Posterior cingulate gyrus (tissue), 11 donors: Measurements from ENCODE around the gene INO80.
"Not testable (repeated sequence)": the region's sequence is repeated elsewhere in the genome, so short reads cannot be mapped to it uniquely, and the experiment has no call there.

Experiments used
- DNase-seq, 10 donors: peaks; one replicate each; pipeline versions ENCODE4 v3.0.0 to v3.0.0-alpha.2; 2020 to 2021; ENCODE audit warnings: mixed read lengths in 3 of 10
- intact Hi-C: fragments of 100-400 bp; cut with DNase I; formaldehyde crosslinking; loops from one replicate; pipeline ENCODE4 v1.15.1; 2023

Gene INO80, protein sequence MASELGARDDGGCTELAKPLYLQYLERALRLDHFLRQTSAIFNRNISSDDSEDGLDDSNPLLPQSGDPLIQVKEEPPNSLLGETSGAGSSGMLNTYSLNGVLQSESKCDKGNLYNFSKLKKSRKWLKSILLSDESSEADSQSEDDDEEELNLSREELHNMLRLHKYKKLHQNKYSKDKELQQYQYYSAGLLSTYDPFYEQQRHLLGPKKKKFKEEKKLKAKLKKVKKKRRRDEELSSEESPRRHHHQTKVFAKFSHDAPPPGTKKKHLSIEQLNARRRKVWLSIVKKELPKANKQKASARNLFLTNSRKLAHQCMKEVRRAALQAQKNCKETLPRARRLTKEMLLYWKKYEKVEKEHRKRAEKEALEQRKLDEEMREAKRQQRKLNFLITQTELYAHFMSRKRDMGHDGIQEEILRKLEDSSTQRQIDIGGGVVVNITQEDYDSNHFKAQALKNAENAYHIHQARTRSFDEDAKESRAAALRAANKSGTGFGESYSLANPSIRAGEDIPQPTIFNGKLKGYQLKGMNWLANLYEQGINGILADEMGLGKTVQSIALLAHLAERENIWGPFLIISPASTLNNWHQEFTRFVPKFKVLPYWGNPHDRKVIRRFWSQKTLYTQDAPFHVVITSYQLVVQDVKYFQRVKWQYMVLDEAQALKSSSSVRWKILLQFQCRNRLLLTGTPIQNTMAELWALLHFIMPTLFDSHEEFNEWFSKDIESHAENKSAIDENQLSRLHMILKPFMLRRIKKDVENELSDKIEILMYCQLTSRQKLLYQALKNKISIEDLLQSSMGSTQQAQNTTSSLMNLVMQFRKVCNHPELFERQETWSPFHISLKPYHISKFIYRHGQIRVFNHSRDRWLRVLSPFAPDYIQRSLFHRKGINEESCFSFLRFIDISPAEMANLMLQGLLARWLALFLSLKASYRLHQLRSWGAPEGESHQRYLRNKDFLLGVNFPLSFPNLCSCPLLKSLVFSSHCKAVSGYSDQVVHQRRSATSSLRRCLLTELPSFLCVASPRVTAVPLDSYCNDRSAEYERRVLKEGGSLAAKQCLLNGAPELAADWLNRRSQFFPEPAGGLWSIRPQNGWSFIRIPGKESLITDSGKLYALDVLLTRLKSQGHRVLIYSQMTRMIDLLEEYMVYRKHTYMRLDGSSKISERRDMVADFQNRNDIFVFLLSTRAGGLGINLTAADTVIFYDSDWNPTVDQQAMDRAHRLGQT (N-terminal part only)

DNA sequence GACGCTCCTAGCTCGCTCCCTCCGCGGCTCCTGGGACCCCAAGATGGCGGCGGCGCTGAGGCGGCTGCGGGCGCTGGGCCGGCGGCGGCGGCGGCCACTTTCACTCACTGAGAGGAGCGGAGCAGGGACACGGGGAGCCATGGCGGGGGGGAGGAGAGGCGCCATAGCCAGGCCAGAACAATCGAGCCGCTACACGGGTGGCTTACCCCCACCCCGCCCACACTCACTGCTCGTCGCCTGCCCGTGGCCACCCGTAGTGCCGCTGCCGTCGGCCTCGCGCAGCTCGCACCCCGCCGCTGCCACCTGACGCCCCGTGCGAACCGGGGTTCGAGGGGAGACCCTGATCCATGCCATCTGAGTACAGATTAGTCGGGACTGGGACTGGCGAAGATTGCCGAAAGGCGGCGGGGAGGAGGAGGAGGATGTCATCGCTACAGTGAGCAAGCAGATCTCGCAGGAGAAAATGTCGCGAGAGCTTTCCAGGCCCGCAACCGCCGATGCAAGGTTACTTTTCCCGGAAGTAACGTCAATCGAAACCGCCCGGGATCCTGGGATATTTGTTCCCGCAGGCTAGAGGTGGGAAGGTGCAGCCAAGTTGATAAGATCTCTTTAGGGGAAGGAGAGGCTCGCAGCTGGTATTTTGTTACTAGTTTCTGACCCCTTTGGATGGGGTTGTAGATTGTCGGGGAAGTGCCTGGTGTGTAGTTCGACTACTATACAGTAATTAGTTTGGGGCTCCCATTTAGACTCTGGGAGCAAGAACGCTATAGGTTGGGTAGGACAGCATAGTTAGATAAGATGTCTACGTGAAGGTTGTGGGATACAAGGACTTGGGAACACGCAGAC, at the start of gene INO80:
Gene INO80, minus strand, starts transcription at position 165 of the 846 bp plus-strand sequence. CDS start 19,970 bp downstream, outside the sequence.
- DNase-seq, result peak; percentile 91 to 99 (median 96)
- intact Hi-C loops, result loop anchor here (2.0 to 10.0 kb wide), 3 partner anchors 114 to 552 kb away; partner anchors contain the start of genes CCDC32, CHP1, EXD1 and RPUSD2

DNA sequence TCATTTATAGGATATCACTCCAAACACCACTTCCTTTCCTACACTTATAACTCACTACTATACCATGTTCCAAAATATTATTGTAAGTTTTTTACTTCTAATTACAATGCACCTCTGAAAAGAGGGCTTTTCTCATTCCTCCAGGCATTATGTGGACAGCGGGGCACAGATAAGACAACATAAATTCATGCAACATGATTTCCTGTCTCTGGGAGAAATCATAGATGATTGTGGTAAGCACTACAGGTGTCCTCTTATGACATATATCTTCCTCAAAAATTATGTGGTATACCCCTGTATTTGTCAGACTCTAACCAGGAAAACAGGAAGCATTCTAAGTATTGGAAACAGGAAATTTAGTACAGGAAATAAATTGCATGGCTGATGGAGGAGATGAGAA, 45.7 kb upstream of the INO80 start:
- no peak for DNase-seq
- intact Hi-C loops, result no loop called here

DNA sequence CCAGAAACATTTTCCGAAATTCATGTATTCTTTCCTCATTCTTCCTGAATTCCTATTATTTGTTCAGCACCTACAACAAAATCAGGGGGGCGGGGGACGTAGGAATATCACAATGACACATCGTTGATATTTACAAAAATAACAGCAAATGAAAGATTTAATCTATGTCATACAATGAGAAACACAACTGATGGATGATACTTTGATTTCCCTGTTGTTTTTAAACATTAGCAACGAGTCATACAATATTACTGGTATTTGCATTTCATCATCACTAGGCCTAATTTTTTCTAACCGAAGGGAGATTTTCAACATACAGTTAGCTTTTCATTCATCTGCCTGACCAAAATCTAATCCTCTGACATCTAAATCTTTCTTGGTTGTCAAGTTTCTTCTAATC, 45.3 kb upstream of the INO80 start:
- intact Hi-C loops, result no loop called here
- DNase-seq, result no peak

DNA sequence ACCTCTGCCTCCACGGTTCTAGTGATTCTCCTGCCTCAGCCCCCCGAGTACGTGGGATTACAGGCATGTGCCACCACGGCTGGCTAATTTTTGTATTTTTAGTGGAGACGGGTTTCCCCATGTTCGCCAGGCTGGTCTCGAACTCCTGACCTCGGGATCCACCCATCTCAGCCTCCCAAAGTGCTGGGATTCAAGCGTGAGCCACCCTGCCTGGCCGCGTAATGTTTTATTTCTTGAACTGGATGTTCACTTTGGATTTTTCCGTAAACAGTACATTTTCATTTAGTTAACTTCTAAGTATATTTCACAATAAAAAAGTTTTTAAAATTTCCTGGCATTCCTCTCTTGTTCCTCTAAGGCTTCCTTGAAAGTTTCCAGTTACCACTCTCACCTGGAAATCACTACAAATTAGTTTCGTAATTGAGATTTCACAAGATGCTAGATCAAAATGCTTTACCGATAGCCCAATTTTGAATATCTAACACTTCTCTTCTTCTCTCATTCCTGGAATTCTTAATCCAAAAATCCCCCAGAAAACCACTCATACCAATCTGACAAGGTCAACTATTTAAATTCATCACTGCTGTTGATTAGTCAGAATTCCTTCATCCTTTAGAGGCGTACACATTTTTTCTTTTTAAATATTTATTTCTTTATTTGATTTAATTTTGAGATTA, 44.7 kb upstream of the INO80 start:
- intact Hi-C loops, result no loop called here
- no peak for DNase-seq

DNA sequence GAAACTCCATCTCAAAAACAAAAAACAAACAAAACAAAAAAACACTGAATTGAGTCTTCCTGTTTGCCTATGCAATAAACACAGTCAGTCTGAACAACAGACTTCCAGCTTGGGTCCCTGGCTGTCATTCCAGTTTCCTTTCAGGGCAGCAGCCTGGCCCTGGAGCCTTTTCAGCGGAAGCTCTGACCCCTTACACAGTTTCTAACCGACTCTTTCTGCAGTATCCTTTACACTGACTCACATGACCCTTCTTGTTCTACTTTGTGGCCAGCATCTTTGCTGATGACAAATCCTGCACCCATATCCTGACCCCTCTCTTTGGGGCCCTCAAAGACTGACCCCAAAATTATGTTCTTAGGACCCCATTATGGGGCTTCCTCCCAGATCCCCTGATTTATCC, 38.3 kb upstream of the INO80 start:
- DNase-seq, result no peak
- intact Hi-C loops, result no loop called here

DNA sequence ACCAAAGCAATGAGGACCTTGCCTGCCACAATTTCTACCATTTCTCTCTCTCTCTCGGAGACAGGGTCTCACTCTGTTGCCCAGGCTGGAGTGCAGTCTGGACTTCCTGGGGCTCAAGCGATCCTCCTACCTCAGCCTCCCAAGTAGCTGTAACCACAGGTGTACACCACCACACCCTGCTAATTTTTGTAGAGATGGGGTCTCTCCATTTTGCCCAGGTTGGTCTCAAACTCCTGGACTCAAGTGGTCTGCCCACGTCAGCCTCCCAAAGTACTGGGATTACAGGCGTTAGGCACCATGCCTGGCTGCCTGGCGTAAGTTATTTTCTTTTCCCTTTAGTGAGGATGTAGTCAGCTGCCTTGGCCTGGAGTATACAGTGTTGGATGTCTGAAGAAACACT, 37.7 kb upstream of the INO80 start:
- DNase-seq, result no peak
- intact Hi-C loops, result no loop called here

DNA sequence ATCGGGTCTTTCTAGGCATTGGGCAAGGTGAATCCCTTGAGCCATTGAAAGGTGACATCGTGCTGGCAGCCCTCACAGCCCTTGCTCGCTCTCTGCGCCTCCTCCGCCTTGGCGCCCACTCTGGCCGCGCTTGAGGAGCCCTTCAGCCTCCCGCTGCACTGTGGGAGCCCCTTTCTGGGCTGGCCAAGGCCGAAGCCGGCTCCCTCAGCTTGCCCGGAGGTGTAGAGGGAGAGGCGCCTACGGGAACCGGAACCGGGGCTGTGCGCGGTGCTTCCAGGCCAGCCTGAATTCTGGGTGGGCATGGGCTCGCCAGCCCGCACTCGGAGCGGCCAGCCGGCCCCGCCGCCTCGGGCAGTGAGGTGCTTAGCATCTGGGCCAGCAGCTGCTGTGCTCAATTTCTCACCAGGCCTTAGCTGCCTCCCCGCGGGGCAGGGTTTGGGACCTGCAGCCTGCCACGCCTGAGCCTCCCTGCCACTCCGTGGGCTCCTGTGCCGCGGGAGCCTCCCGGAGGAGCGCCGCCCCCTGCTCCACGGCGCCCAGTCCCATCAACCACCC, 35.4 kb upstream of the INO80 start:
- DNase-seq, result no peak
- intact Hi-C loops, result no loop called here

DNA sequence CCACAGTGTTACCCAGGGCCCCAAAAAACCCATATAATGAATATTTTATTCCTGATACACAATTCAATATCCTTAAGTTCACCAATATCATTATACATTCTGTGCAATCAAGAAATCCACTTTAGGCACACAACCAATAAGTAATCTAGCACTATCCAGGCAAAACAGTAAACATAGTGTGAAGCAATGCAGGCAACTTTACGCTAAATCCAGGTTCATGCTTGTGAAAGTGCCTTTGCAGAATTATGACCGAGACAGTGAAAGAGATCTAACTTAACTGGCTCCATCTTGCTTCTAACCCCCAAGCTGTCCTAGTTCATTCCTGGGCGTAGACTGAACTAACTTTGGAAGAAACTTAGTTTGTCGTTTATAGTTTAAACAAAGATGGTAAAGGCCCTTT, 34.2 kb upstream of the INO80 start:
- DNase-seq, result no peak
- intact Hi-C loops, result no loop called here

DNA sequence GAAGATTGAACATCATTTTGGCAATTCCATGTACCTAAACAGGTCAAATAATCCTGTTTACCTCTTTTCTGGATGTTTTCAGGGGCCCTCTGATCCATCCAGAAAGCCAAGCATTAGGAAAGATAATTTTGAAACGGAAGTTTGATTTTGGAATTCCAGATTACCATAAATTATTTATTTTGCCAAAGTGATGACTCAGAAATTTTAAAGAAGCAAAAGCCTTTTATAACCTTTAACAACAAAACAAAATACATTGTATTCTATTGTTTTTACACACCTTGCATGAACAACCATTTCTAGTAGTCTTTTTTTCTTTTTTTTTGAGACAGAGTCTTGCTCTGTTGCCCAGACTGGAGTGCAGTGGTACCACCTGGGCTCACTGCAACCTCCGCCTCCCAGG, 32.0 kb upstream of the INO80 start:
- DNase-seq, result no peak
- intact Hi-C loops, result no loop called here

DNA sequence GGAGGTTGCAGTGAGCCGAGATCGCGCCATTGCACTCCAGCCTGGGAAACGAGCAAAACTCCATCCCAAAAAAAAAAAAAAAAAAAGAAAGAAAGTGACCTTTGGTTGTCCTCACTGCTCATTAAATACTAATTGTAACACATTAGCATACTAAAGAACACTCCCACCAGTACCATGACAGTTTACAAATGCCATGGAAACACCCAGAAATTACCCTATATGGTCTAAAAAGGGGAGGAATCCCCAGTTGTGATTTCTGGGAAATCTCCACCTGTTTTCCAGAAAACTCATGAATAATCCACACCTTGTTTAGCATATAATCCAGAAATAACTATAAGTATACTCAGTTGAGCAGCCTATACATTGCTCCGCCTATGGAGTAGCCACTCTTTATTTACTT, 23.5 kb upstream of the INO80 start:
- intact Hi-C loops, result no loop called here
- no peak for DNase-seq

DNA sequence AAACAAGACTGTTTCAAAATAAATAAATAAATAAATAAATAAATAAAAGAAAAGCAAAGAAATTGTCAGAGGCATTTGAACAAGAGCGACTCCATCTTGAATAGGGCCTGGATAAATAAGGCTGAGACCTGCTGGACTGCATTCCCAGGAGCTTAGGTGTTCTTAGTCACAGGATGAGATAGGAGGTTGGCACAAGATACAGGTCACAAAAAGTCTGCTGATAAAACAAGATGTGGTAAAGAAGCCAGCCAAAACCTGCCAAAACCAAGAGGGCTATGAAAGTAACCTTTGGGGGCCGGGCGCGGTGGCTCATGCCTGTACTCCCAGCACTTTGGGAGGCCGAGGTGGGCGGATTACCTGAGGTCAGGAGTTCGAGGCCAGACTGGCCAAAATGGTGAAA, 23.0 kb upstream of the INO80 start:
- intact Hi-C loops, DNase-seq: not testable (repeated sequence)

DNA sequence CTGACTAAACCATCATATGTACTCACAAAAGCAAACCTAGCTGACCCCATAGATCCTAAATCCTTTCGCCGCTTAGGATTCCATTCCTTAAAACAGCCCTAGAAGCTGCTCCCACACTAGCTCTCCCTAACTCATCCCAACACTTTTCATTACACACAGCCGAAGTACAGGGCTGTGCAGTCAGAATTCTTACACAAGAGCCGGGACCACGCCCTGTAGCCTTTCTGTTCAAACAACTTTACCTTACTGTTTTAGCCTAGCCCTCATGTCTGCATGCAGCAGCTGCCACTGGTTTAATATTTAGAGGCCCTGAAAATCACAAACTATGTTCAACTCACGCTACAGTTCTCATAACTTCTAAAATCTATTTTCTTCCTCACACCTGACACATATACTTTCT, 19.5 kb upstream of the INO80 start:
- DNase-seq, intact Hi-C loops: not testable (repeated sequence)

DNA sequence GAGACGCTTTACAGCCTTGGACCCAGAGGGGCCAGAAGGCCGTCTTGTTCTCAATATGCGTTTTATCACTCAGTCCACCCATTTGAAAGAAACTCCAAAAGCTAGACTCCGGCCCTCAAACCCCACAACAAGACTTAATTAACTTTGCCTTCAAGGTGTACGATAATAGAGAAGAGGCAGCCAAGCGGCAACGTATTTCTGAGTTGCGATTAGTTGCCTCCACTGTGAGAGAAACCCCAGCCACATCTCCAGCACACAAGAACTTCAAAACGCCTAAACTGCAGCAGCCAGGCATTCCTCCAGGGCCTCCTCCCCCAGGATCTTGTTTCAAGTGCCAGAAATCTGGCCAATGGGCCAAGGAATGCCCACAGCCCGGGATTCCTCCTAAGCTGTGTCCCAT, 17.4 kb upstream of the INO80 start:
- no peak for DNase-seq
- intact Hi-C loops, result no loop called here

DNA sequence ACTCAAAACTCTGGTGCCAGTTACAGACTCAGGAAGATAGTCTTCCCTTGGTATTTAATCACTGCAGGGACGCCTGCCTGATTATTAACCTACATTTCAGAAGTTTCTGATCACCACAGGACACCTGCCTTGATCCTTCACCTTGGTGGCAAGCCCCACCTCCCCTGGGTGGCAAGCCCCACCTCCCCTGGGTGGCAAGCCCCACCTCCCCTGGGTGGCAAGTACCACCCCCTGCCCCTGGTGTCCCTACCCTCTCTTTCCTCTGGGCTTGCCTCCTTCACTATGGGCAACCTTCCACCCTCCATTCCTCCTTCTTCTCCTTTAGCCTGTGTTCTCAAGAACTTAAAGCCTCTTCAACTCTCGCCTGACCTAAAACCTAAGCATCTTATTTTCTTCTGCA, 16.0 kb upstream of the INO80 start:
- intact Hi-C loops, result not testable (repeated sequence)

DNA sequence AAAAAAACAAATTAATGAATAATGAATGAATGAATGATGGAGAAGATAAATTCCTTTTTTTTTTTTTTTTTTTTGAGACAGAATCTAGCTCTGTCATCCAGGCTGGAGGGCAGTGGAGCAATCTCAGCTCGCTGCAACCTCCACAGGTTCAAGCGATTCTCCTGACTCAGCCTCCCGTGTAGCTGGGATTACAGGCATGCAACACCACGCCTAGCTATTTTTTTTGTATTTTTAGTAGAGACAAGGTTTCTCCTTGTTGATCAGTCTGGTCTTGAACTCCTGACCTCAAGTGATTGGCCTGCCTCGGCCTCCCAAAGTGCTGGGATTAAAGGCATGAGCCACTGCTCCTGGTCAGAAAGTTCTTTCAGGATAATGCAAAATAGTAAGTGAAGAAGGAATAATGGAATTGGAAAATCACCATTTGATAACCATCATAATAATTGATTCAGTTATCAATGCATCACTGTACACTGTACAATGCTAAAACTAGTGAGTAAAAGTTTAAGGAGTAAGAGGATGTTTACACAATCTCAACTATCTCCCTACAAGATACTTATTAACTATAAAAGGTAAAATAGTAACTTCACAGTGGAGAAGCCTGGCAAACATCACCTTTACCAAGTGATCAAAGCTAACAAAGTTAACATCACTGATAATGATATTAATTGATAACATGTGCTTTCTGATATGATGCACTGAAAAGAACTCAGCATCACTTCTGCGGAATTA, 12.3 kb upstream of the INO80 start:
- no peak for DNase-seq
- intact Hi-C loops, result no loop called here

More for the DNA sequence above, 16.0 kb upstream of the INO80 start:
- not testable (repeated sequence) for DNase-seq

DNA sequence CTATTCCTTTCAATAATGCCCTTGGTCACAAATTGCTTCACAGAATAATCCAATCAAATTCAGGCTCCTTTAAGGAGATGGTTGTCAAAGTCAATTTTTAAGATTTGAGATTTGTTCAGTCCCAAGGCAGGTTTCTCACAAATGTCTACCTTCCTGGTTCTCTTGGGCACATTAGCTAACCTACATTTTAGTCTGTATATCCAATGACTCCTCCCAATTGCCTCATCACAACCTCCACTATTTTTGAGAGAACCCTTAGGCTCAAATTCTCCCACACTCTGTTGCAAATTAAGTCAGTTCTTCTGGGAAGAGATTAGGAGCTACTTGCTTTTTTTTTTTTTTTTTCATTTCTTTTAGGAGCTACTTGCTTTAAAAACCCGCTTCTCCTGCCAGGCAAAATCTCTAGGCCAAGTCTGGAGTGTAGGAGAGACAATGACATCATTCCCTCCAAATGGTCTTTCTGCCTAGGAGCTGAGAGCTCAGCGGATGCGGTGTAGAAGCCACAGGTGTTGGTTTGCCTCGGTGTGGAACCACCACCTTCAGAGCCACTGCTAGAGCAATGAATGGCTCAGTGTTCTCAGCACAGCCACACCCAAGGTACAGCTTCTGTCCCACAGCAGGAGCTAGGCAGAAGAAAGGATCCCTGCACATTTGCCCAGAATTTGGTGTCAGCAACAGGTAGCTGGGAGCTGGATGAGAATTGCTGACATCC, 10.0 kb upstream of the INO80 start:
- intact Hi-C loops, result no loop called here

DNA sequence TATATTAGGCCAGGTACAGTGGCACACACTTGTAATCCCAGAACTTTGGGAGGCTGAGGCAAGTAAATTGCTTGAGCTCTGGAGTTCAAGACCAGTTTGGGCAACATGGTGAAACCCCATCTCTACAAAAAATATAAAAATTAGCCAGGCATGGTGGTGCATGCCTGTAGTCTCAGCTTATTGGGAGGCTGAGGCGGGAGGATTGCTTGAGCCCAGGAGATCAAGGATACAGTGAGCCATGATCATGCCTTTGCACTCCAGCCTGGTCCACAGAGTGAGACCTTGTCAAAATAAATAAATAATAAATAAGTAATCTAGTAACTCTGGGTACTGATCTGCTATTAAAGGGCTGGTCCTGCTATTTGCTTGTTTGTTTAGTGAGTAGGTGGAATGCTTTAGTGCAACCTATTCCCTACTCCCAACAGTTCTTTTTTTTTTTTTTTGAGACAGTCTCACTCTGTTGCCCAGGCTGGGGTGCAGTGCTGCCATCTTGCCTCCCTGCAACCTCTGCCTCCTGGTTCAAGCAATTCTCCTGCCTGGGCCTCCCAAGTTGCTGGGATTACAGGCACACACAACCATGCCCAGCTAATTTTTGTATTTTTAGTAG, 9.1 kb upstream of the INO80 start:
- no peak for DNase-seq
- intact Hi-C loops, result no loop called here

More for the DNA sequence above, 10.0 kb upstream of the INO80 start:
- DNase-seq, result no peak
